Ascending aorta (tissue), 2 donors: Measurements from ENCODE around the gene KLF3. TPM values are rescaled to one million over a fixed set of nuclear protein-coding genes. Genes with fewer than 3 reads are reported as not detected.

Source experiments
- DNase-seq, 2 donors: peaks; one replicate each; pipeline ENCODE4 v3.0.0-alpha.2; 2019; ENCODE audit warnings: low spot score in 2 of 2
- H3K27ac ChIP-seq, 2 donors: fragments of 200-600 bp; sonication (generic); one replicate each; pipeline ENCODE4 v1.5.1; 2016 to 2017; ENCODE audit warnings: mild to moderate bottlenecking in 1 of 2
- H3K27me3 ChIP-seq: fragments of 200-600 bp; sonication (generic); one replicate; pipeline ENCODE4 v1.5.1; 2017
- H3K36me3 ChIP-seq, 2 donors: fragments of 200-600 bp; sonication (generic); one replicate each; pipeline ENCODE4 v1.5.1; 2016
- H3K4me1 ChIP-seq, 2 donors: fragments of 200-600 bp; sonication (generic); one replicate each; pipeline ENCODE4 v1.5.1; 2016 to 2017; ENCODE audit warnings: mild to moderate bottlenecking in 1 of 2
- H3K4me3 ChIP-seq, 2 donors: fragments of 200-600 bp; sonication (generic); one replicate each; pipeline ENCODE4 v1.5.1; 2016 to 2017; ENCODE audit warnings: mild to moderate bottlenecking in 1 of 2
- H3K9me3 ChIP-seq, 2 donors: fragments of 200-600 bp; sonication (generic); one replicate each; pipeline ENCODE4 v1.5.1; 2016
- intact Hi-C: fragments of 100-400 bp; cut with DNase I; formaldehyde crosslinking; loops from one replicate; pipeline ENCODE4 v1.15.1; 2023
- total RNA-seq: library from RNA; depleted of rRNA; stranded (reverse); fragments of >200 nt; gene quantifications from one replicate; pipeline ENCODE4 v1.1.0, GENCODE V29; 2016
- TF ChIP-seq, protein P1 (sequence below), 3 experiments: fragments of 200-600 bp in 2 of 3; fragments of 450-650 bp in 1 of 3; sonication (generic) in 2 of 3; IDR thresholded peaks; one replicate each; pipeline ENCODE4 v1.5.1; 2016 to 2019; ENCODE audit warnings: antibody characterized with exemption in 3 of 3, mild to moderate bottlenecking in 1 of 3, moderate library complexity in 1 of 3

Gene KLF3
- total RNA-seq, 1 donor from 2014 or later, result 21.5 TPM

DNA sequence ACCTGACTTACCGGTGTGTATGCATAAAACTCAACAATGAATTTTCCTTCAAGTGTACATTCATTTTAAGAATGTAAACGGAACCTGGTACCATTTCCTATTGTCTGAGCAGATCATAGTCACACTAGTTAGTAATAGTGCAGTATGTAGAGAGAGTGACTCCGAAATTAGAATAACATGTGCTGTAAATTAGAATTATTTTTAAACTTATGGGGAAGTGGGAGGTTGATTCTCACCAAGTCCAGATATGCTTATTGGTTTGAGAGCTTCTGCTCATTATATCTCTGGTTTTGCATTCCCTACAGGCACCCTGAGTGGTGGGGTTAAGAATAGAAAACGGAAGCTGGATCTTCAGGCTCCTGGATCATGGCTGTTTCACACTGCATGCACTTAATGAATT, 39.6 kb downstream of the KLF3 start:
- TF ChIP-seq, protein P1, sequence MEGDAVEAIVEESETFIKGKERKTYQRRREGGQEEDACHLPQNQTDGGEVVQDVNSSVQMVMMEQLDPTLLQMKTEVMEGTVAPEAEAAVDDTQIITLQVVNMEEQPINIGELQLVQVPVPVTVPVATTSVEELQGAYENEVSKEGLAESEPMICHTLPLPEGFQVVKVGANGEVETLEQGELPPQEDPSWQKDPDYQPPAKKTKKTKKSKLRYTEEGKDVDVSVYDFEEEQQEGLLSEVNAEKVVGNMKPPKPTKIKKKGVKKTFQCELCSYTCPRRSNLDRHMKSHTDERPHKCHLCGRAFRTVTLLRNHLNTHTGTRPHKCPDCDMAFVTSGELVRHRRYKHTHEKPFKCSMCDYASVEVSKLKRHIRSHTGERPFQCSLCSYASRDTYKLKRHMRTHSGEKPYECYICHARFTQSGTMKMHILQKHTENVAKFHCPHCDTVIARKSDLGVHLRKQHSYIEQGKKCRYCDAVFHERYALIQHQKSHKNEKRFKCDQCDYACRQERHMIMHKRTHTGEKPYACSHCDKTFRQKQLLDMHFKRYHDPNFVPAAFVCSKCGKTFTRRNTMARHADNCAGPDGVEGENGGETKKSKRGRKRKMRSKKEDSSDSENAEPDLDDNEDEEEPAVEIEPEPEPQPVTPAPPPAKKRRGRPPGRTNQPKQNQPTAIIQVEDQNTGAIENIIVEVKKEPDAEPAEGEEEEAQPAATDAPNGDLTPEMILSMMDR (IDR thresholded peaks at IDR 0.05), result no peak
- Histone ChIP-seq H3K36me3 (peaks cover 0 to 3% of the 10 kb centered on the region in 2 donors), H3K9me3 (no peaks in the 10 kb centered on the region), H3K4me3 (no peak overlapping the region), H3K27ac (no peak overlapping the region), H3K4me1 (no peaks in the 10 kb centered on the region), H3K27me3 (no peaks in the 10 kb centered on the region)
- intact Hi-C loops, result no loop called here
- no peak for DNase-seq

DNA sequence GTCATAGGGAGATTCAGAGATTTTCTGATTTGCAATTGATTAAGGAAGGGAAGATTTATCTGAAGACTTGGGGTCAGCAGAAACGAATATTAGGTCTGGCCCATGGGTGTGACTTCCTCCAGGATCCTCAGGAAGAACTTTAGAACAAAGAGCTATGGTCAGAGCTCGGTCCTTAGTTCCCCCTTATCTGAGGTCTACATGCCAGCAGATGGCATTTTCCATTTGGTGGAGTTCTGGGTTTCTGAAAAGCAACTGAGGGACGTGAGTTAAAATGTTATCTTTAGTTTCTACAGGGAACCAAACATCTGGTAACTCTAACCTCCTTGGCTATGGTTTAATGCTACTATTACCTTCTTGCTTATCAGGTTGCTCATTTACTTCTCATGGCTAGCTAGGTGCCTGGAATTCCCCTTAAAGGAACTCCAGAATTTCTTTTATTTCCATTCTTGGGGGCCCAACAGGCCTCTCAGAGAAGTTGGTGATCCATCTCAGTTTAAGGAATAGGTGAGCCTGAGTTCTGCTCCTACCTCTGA, 40.7 kb downstream of the KLF3 start:
- no peak for DNase-seq
- TF ChIP-seq, protein P1 (IDR thresholded peaks at IDR 0.05), result no peak
- H3K4me3 ChIP-seq, result no peak overlapping the region
- no peaks in the 10 kb centered on the region for H3K36me3 ChIP-seq
- intact Hi-C loops, result no loop called here
- H3K9me3 ChIP-seq, result no peaks in the 10 kb centered on the region
- H3K27ac ChIP-seq, result no peak overlapping the region
- H3K27me3 ChIP-seq, result no peaks in the 10 kb centered on the region
- H3K4me1 ChIP-seq, result no peaks in the 10 kb centered on the region

DNA sequence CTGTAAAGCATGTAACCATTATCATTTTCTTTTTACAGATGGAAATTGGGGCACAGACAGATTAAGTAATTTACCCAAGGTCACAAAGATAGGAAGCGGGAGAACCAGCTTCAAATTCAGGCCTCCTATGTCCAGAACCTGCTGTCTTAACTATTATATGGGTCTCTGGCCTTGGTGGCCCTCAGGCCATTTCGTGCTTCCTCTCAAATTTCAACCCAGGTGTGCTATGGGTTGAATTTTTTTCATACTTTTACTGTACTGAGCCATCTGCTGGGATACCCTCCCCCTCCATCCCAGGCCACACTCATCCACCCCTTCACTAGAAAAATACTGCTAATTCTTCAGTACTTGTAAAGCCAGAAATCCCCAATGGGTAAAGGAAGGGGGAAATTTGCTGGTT, 42.3 kb downstream of the KLF3 start:
- intact Hi-C loops, result no loop called here
- TF ChIP-seq, protein P1 (IDR thresholded peaks at IDR 0.05), result no peak
- no peak overlapping the region for H3K4me3 ChIP-seq

DNA sequence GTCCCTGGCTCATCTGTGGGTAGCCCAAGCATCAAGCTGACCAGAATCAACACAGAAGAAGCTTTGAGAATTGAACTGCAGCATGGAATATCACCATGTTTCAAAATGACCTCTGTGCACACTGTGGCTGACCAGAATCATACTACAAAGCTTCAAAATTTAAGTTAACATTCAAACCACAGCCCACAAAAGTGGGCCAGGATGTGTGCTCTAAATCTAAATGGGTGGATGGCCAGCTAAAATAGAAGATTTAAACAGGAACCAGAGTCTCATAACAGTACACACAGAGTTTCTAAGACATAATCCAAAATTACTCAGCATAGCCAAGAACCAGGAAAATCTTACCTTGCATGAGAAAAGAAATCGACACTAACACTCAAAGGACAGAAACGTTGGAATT, 46.1 kb downstream of the KLF3 start:
- no peak overlapping the region for H3K27ac ChIP-seq
- DNase-seq, result no peak
- no peaks in the 10 kb centered on the region for H3K27me3 ChIP-seq
- no peaks in the 10 kb centered on the region for H3K4me1 ChIP-seq
- no peaks in the 10 kb centered on the region for H3K36me3 ChIP-seq
- TF ChIP-seq, protein P1 (IDR thresholded peaks at IDR 0.05), result no peak
- no peak overlapping the region for H3K4me3 ChIP-seq
- H3K9me3 ChIP-seq, result no peaks in the 10 kb centered on the region
- intact Hi-C loops, result no loop called here

More for the DNA sequence above, 42.3 kb downstream of the KLF3 start:
- Histone ChIP-seq H3K27me3 (no peaks in the 10 kb centered on the region), H3K36me3 (no peaks in the 10 kb centered on the region), H3K9me3 (no peaks in the 10 kb centered on the region), H3K4me1 (no peaks in the 10 kb centered on the region), H3K27ac (no peak overlapping the region)
- DNase-seq, result no peak

DNA sequence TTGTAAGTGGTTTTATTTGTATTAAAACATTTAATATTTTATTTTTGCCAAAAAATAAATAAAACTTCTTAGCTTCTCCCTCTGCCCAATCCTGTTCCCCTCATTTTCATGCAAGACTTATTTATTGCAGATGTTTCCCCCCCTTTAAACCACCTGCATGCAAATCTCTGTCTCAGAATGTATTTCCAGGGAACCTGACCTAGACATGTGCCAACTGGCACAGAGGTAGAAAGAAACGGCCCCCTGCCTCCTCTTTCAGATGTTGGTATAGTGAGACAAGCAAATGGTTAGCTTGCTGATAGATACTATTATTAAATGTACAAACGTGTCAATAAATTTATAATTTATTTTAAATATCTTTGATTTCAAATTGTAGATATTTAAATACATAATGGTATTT, 47.1 kb downstream of the KLF3 start:
- Histone ChIP-seq H3K27me3 (no peaks in the 10 kb centered on the region), H3K4me3 (no peak overlapping the region), H3K4me1 (no peaks in the 10 kb centered on the region), H3K36me3 (no peaks in the 10 kb centered on the region), H3K9me3 (no peaks in the 10 kb centered on the region), H3K27ac (no peak overlapping the region)
- intact Hi-C loops, result no loop called here
- DNase-seq, result no peak
- TF ChIP-seq, protein P1 (IDR thresholded peaks at IDR 0.05), result no peak

DNA sequence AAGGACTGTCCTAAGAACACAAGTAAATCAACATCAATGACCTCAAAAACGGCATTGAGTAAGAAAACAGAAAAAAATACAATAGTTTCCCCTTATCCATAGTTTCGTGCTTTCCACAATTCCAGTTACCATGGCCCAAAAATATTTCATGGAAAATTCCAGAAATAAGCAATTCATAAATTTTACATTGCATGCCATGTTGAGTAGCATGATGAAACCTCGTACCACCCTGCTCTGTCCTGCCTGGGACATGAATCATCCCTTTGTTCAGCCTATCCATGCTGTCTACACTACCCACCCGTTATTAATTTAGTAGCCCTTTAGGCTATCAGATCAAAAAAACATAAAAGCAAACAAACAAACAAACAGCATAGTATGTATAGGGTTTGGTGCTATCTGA, 51.1 kb downstream of the KLF3 start:
- H3K36me3 ChIP-seq, result no peaks in the 10 kb centered on the region
- no peaks in the 10 kb centered on the region for H3K9me3 ChIP-seq
- no peaks in the 10 kb centered on the region for H3K27me3 ChIP-seq
- no peak overlapping the region for H3K4me3 ChIP-seq
- DNase-seq, result no peak
- H3K4me1 ChIP-seq, result no peaks in the 10 kb centered on the region
- intact Hi-C loops, result no loop called here
- H3K27ac ChIP-seq, result no peak overlapping the region
- TF ChIP-seq, protein P1 (IDR thresholded peaks at IDR 0.05), result no peak
